ENCODE measurements around the gene SNU13.

The SNU13 gene

GRCh38 chr22:41625577-41625976, 63.1 kb downstream of the SNU13 start:
- H3K36me3 Mint-ChIP-seq (ENCODE audit: low read depth): peaks cover 71% of the 10 kb centered on the region
- peaks cover 14% of the 10 kb centered on the region for H3K4me1 Mint-ChIP-seq
- peaks cover 8% of the 10 kb centered on the region for H3K9me3 Mint-ChIP-seq
- no peak for TF ChIP-seq CTCF (IDR thresholded peaks at IDR 0.05; ENCODE audit: unreplicated experiment in 3 of 3)
- no peak overlapping the region for H3K27ac Mint-ChIP-seq
- no peak overlapping the region for H3K4me3 Mint-ChIP-seq
- H3K27me3 Mint-ChIP-seq (ENCODE audit: low read depth): peaks cover 3% of the 10 kb centered on the region

Measured in nephron (organoid).